Measurements from ENCODE around the gene MND1. TPM values are rescaled to one million over a fixed set of nuclear protein-coding genes. Genes with fewer than 3 reads are reported as not detected.
"Not testable (repeated sequence)": the region's sequence is repeated elsewhere in the genome, so short reads cannot be mapped to it uniquely, and the experiment has no call there.

Gene MND1
- total and polyA plus RNA-seq, 11 donors: 0.27 to 1.3 (median 0.40) TPM; not detected in 6

GRCh38 chr4:153453402-153453801, 108.9 kb downstream of the MND1 start:
- no peaks in the 10 kb centered on the region for H3K27me3 ChIP-seq
- TF ChIP-seq, protein P1, sequence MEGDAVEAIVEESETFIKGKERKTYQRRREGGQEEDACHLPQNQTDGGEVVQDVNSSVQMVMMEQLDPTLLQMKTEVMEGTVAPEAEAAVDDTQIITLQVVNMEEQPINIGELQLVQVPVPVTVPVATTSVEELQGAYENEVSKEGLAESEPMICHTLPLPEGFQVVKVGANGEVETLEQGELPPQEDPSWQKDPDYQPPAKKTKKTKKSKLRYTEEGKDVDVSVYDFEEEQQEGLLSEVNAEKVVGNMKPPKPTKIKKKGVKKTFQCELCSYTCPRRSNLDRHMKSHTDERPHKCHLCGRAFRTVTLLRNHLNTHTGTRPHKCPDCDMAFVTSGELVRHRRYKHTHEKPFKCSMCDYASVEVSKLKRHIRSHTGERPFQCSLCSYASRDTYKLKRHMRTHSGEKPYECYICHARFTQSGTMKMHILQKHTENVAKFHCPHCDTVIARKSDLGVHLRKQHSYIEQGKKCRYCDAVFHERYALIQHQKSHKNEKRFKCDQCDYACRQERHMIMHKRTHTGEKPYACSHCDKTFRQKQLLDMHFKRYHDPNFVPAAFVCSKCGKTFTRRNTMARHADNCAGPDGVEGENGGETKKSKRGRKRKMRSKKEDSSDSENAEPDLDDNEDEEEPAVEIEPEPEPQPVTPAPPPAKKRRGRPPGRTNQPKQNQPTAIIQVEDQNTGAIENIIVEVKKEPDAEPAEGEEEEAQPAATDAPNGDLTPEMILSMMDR (IDR thresholded peaks at IDR 0.05): no peak
- no peaks in the 10 kb centered on the region for H3K9me3 ChIP-seq
- ATAC-seq (peak in 1 of 4 donors; percentile 9), DNase-seq (no peak)
- H3K36me3 ChIP-seq: no peaks in the 10 kb centered on the region
- peaks cover 0 to 25% (median 0%) of the 10 kb centered on the region in 12 donors for H3K4me1 ChIP-seq
- H3K4me3 ChIP-seq: no peak overlapping the region
- no peak overlapping the region for H3K27ac ChIP-seq
- intact Hi-C loops (cut with DNase I): no loop called here
- WGBS, 4 donors: 90 to 96% (median 95%) methylated on average over 8 of the region's 8 CpGs

DNA sequence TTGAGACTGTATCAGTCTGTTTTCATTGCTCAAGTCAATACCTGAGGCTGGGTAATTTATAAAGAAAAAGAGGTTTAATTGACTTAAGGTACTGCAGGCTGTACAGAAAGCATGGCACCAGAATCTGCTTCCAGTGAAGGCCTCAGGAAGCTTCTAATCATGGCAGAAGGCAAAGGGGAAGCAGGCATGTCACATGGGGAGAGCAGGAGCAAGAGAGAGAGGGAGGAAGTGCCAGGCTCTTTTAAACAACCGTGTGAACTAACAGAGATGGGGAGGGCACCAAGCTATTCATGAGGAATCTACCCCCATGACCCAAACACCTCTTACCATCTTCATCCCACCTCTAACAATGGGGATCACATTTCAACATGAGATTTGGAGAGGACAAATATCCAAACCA, 114.5 kb downstream of the MND1 start:
- WGBS, 4 donors: 25 to 46% (median 31%) methylated on average over 1 of the region's 1 CpG

DNA sequence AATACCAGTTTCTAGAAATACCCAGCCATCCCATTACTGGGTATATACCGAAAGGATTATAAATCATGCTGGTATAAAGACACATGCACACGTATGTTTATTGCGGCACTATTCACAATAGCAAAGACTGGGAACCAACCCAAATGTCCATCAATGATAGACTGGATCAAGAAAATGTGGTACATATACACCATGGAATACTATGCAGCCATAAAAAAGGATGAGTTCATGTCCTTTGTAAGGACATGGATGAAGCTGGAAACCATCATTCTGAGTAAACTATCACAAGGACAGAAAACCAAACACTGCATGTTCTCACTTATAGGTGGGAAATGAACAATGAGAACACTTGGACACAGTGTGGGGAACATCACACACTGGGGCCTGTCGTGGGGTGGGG, 117.1 kb downstream of the MND1 start:
- 96 to 99% (median 97%) methylated on average over 4 of the region's 4 CpGs for WGBS, 4 donors
- H3K36me3 ChIP-seq, H3K27me3 ChIP-seq, H3K4me3 ChIP-seq, H3K9me3 ChIP-seq, DNase-seq, H3K27ac ChIP-seq, ATAC-seq: not testable (repeated sequence)
- peaks cover 0 to 19% (median 8%) of the 10 kb centered on the region in 12 donors for H3K4me1 ChIP-seq
- intact Hi-C loops (cut with DNase I): loop anchor here in 5 of 10 donors (10.0 kb wide), 4 partner anchors 73 to 317 kb away; partner anchors contain the start of gene MND1 (in 4 of the 5)

More for the DNA sequence above, 114.5 kb downstream of the MND1 start:
- Histone ChIP-seq H3K9me3 (no peaks in the 10 kb centered on the region), H3K27ac (no peak overlapping the region), H3K4me1 (peaks cover 0 to 2% (median 0%) of the 10 kb centered on the region in 12 donors), H3K4me3 (no peak overlapping the region), H3K36me3 (no peaks in the 10 kb centered on the region), H3K27me3 (no peaks in the 10 kb centered on the region)
- intact Hi-C loops (cut with DNase I): no loop called here
- DNase-seq (no peak), ATAC-seq (no peak)
- no peak for TF ChIP-seq POLR2A (IDR thresholded peaks at IDR 0.05)
- TF ChIP-seq, protein P1 (IDR thresholded peaks at IDR 0.05): no peak

DNA sequence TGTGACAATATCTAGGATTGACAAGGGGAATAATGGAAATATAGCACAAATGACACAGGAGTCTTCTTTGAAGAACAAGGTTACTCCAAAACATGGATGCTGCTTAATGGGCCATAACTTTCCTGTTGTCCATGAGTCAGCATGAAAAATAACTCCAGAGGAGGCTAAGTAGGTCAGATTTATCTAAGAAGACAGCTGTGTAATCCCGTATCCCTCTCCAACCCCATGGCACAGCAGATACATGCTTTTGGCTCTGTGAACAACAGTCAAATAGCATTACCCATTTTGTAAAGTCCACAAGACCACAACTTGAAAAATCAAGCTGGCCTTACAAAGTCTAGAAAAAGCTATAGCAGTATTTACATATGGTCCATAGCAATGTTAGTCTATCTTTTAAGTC, 119.6 kb downstream of the MND1 start:
- H3K9me3 ChIP-seq: no peaks in the 10 kb centered on the region
- H3K27me3 ChIP-seq: no peaks in the 10 kb centered on the region
- WGBS, 4 donors: 34 to 45% (median 36%) methylated on average over 1 of the region's 1 CpG
- H3K4me1 ChIP-seq: peaks cover 0 to 40% (median 20%) of the 10 kb centered on the region in 12 donors
- ATAC-seq (peak in 1 of 4 donors; percentile 21), DNase-seq (no peak)
- no peak overlapping the region for H3K4me3 ChIP-seq
- TF ChIP-seq, protein P1 (IDR thresholded peaks at IDR 0.05): no peak
- TF ChIP-seq POLR2A (IDR thresholded peaks at IDR 0.05): no peak
- H3K27ac ChIP-seq: peak overlapping the region in 1 of 12 donors; percentile 11
- intact Hi-C loops (cut with DNase I): loop anchor here in 5 of 10 donors (2.0 to 10.0 kb wide), 5 partner anchors 71 to 319 kb away; partner anchors contain the start of gene MND1 (in 4 of the 5)
- no peaks in the 10 kb centered on the region for H3K36me3 ChIP-seq

Other genes starting within 250 kb of the MND1 start
- gene TRIM2, start 140.2 kb upstream of the MND1 start, total RNA-seq: 10 to 100 TPM; 13.0 to 30.5 (median 19.0) TPM
- gene TRIM2, start 140.2 kb upstream of the MND1 start, polyA plus RNA-seq: 1 to 10 TPM; 5.5 to 5.8 TPM
- 10 to 100 TPM; 10.9 to 22.2 (median 19.9) TPM for gene TMEM131L, start 121.7 kb downstream of the MND1 start, total RNA-seq
- gene TMEM131L, start 121.7 kb downstream of the MND1 start, polyA plus RNA-seq: 1 to 10 TPM; 3.8 TPM

Measured in heart left ventricle (tissue), 16 donors.